H1 (cell line): Measurements from ENCODE around the gene EFCAB8. TPM values are rescaled to one million over a fixed set of nuclear protein-coding genes. Genes with fewer than 3 reads are reported as not detected.

Source experiments
- EGR1 ChIP-seq: IDR thresholded peaks from 2 replicates; pipeline ENCODE4 v1.6.1; 2011; ENCODE audit warnings: low read depth, low read length, borderline replicate concordance
- polyA plus RNA-seq, 7 experiments: library from polyadenylated mRNA; depleted of rRNA in 3 of 7; stranded (reverse) in 5 of 7; unstranded in 2 of 7; fragments of >200 nt in 5 of 7; fragments of 200-250 nt in 2 of 7; gene quantifications; 1 replicate in 5 of 7; 2 replicates in 1 of 7; 4 replicates in 1 of 7; pipeline versions ENCODE4 v1.2.1 to v1.2.3, GENCODE V29; 2011 to 2013; ENCODE audit warnings: missing spikeins in 2 of 7, mixed read lengths in 2 of 7
- total RNA-seq: library from RNA; stranded (reverse); fragmentation: NEBNext Ultra II Directional; extraction: Animal tissue kit (Norgen Biotek cat#: 25700); gene quantifications from 2 replicates; pipeline ENCODE4 v1.2.1, GENCODE V29; 2021

EFCAB8 gene
- total and polyA plus RNA-seq, 2 of the 8 experiments (the other 6 are each of a cell fraction or from before 2014, with no cell fraction given), result 0.06 to 0.20 TPM

DNA sequence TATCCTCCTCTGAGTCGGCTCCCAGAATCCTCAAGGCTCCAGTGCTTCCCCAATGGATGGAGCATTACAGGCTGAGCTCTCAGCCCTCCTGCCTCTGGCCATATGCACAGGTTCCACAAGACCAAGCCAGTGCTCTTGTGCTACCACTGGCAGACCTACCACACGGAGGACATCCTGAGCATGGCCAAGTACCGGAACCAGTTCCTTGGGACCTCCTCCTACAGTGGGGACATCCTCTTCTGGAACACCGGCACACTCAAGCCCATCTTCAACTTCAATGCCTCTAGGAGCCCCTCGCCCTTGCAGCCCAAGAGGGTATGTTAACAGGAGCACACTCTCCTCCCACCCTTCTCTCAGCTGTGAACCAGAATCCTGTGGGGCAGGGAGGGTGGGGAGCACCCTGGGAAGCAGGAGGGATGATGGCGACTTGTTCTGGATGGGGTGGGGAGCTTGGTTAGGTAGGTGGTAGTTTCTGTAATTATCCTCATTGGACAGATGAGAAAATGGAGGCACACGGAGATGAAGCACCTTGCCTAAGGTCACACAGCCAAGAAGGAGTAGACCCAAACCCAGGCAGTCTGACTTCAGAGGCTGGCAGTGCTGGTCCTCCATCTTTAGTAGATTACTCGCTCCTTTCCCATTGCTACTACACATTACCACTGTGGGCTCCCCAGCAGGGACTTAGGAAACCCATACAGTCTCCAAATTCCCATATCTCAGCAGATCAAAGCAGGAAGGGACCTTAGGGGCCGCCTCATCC is 58.6 kb downstream of the EFCAB8 start (continued):
- no peak for TF ChIP-seq EGR1
